PC-9 (cell line): ENCODE data around the gene TMEM108.

ENCODE experiments used
- EZH2 ChIP-seq: fragments of 200-600 bp; sonication (generic); IDR thresholded peaks from 2 replicates; pipeline ENCODE4 v1.8.0; 2017; ENCODE audit warnings: antibody characterized with exemption, low read depth
- TF ChIP-seq, protein P1 (sequence below): fragments of 200-600 bp; sonication (generic); conservative IDR thresholded peaks from 2 replicates; pipeline ENCODE4 v1.6.1; 2017; ENCODE audit warnings: mixed run types, antibody characterized with exemption, mild to moderate bottlenecking, moderate library complexity

DNA sequence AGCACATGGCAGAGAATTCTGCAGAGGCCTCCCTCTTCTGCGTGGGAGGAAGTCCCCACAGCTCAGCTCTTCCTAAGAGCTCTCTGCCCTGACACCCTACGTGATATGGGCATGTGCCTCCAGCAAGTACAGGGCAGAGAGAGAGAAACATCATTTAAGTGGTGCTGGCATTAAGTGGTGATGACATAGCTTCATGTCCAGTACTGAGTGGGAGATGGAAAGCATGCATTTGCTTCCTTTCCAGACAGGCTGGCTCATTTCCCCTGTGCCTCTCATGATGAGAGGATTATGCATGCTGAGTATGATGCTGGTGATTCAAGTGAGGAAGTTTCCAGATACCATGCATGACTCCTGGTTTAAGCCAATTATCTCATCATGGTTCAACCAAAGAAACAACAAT, 388.5 kb downstream of the TMEM108 start:
- no peak for TF ChIP-seq EZH2
- TF ChIP-seq, protein P1, sequence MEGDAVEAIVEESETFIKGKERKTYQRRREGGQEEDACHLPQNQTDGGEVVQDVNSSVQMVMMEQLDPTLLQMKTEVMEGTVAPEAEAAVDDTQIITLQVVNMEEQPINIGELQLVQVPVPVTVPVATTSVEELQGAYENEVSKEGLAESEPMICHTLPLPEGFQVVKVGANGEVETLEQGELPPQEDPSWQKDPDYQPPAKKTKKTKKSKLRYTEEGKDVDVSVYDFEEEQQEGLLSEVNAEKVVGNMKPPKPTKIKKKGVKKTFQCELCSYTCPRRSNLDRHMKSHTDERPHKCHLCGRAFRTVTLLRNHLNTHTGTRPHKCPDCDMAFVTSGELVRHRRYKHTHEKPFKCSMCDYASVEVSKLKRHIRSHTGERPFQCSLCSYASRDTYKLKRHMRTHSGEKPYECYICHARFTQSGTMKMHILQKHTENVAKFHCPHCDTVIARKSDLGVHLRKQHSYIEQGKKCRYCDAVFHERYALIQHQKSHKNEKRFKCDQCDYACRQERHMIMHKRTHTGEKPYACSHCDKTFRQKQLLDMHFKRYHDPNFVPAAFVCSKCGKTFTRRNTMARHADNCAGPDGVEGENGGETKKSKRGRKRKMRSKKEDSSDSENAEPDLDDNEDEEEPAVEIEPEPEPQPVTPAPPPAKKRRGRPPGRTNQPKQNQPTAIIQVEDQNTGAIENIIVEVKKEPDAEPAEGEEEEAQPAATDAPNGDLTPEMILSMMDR: no peak
